NCI-H748 (cell line): ENCODE results near the gene EPDR1.
A peak's percentile ranks its signal among the peaks of the same experiment; 100 is the strongest.

Experiments
- DNase-seq: peaks from one replicate; lab custom pipeline; 2025; ENCODE audit not compliant: unreplicated experiment; lab: John Stamatoyannopoulos, UW

Gene EPDR1

DNA sequence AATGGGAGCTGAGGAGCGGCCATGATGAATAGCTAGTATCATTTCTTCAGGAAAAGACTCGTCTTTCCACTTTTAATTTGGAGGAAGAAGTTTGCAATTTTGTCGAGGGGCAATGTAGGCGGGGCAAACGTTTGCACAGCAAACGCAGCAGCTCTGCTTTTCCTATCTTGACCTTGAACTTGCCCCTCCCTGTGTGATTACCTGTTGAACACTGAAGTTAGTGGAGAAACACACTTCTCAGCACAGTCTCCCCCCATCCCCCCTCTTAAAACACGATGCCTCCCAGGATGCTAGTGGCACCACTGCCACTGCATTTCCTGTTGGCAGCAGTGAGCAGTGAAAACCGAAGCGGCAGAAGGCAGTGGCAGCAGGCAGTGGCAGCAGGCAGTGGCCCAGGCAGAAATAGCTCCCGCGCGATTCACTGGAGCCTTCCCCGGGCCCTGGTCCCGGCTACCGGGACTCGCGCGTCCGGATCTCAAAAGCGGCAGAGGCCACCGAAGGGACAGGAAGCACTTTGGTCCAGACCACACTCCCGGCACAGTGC, at the start of gene EPDR1:
EPDR1 (plus strand) TSS at position 336 of the 544 bp plus-strand sequence. CDS start 300 bp downstream, outside the sequence.
- peak; percentile 46 for DNase-seq

DNA sequence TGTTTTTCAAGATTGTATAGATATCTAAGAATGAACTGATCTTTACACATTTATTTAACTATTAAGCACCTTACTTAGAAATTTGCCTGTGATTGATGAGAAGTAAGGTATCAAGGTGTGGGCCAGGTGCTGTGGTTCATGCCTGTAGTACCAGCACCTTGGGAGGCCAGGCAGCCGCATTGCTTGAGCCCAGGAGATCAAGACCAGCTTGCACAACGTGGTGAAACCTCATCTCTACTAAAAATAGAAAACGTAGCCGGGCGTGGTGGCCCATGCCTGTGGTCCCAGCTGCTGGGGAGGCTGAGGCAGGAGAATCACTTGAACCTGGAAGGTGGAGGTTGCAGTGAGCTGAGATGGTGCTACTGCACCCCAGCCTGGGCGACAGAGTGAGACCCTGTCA, 38.4 kb upstream of the EPDR1 start:
- DNase-seq = no peak

DNA sequence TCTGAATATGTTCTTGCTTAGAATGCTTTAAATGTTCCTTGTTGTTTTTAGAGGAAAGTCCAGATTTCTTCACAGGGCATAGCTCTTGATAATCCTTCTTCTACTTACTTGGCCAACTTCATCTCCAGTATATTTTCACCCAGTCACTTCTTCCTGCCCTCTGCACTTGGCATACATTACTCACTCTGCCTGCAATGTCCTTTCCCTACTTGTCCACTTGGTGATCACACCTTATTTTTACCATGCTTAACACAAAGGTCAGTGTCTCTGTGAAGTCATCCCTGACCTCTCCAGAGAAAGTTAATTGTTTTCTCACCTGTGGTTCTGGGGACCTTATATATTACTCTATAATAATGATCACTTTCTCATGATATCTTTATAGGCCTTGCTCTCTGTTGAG, 27.1 kb upstream of the EPDR1 start:
- no peak for DNase-seq

DNA sequence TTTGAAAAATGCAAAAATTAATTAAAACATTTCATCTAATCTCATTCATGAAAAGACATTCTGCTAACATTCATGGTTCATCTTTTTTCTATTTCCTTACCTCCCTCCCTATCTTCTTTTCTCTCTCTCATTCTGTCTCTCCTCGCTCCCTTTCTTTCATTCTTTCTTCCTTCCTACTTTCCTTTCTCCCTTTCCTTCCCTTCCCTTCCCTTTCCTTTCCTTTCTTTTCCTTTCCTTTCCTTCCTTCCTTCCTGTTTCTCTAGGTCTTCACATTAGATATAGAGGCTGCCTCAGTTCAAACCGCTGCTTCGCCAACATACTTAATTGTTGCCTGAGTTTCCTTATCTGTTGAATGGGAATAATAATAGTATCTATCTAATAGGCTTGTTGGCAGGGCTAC, 25.8 kb upstream of the EPDR1 start:
- DNase-seq = no peak

DNA sequence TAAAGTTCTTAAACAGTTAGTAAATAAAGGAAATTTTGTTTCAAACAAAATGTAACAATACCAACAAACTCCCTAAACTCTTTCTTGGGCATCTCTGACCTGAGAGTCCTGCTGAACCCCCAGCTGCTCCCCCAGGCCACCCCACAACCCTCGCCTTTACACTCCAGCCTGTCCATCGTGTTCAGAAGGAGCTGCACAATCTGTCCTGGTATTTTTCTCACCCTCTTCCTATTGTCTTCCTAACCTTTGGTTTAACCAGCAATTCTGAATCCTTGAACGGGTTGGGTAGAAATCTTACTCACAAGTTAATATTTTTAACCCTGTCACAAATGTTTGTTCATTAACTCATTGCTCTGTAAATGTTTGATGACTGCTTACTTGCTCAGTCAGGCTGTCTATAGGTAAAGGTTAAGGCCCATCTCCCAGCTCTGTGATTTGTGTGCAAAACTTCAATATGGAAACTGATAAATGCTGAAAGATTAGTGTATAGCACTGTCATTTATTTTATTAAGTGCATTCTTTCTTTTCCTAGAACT, 20.7 kb upstream of the EPDR1 start:
- DNase-seq = no peak

DNA sequence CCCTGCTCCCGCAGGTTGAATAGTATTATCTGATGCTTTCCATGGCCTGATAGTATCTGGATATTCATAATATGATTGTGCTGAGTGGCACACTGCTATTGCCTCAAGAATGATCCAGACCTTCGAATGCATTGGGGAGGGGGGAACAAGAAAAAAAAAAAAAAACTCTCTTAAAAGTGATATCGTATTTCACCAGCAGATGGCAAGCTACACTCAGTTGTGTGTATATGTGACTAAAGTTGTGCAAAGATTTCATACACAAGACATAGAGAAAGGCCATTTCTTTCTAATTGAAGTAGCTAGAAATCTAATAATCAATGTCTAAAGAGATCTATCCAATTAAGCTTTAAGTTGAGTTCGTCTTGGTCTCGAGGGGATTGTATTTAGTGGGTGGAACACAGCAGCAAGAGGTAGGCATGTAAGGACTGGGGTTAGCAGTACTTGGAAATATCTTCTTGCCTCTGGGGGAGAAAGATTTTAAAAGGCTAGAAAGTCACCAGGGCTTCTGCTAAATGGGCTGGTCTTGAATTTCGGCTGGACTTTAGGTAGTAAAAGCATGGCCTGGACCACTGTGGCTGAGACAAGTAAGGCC, 19.1 kb upstream of the EPDR1 start:
- DNase-seq = peak; percentile 5

DNA sequence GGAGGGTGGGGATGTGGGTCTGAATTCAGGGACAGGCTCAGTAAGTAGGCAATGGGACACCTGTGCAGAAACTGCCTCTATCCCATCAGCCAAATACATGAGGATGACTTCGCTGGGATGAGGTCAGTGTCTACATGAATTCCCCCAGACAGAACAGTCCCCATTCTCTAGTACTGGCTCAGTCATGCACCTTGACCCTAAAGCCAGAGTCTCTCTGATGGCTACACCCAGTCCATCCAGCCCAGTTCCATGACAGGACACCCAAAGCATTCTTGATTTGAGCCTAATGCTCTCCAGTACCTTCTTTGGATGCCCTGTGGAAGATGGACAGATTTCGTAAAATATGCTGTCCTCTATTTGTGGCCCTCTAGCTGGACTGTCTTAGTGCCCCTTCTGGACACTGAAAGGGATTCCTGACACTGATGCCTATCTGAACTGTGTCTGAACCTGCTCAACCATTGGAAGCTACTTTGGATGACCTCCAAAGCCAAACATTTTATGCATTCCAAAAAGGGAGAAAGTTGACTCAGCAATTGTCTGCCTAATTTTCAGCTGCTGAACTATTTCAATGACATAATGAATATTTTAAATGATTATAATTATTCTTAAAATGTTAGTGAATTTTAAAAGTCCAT, 18.4 kb upstream of the EPDR1 start:
- DNase-seq = no peak

DNA sequence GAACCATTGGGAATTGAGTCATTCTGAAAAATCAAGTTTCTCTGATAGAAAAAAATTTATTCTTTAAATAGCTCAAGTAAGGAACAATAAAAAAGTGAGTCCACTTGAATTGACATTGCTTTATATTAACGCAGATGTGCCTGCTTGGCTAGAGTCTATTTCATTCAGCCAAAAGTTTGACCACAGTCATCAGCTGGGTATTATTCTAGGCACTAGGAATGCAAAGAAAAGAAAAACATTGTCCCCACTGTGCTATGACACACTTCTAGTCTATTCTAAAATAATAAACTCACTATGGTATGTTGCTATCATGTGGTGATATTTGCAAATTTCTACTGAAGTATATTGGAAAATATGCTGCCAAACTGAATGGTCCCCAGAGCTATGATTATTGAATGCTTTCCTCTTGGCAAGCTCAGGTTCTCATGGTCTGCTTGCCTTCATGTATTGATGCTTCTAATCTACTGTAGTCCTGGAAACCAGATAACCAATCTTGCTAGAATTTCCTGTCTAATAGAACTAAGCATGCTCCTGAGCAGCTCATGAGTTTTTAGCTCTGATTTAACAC, 12.1 kb upstream of the EPDR1 start:
- no peak for DNase-seq

DNA sequence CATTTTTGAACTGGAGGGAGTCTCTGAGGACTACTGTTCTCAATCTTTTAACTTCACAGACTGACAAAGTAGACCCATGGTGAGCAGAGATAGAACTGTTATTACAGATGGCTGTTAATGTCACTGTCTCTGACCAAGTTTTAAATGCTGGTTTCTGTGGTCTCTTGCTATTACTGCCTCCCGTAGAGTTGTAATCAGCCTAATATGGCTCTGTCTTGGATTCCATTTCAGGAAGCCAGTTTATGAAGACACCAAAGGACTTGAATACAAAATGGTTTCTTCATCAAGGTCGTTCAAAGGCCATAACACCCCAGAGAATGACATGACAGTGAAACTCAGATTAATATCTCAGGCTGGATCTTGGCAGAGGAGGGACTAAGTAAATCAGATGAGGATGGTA, 7.7 kb upstream of the EPDR1 start:
- DNase-seq = no peak

DNA sequence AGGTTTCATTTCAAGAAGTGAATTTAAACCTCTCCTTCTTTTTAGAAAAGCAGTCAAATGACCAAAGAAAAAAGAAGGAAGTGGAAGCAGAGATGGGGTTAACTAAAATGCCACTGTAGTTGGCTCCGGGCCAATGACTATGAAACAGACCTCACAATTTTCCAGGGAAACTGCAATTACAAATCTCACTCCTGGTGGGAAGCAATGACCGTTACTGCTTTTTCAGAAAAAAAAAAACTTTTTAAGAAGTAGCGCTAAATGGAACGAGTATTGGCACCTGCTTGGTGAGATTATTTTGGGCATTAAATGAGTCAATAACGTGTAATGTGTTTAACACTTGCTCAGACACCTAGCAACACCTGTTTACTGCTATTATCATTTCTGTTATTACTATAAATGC, 5.0 kb upstream of the EPDR1 start:
- no peak for DNase-seq

DNA sequence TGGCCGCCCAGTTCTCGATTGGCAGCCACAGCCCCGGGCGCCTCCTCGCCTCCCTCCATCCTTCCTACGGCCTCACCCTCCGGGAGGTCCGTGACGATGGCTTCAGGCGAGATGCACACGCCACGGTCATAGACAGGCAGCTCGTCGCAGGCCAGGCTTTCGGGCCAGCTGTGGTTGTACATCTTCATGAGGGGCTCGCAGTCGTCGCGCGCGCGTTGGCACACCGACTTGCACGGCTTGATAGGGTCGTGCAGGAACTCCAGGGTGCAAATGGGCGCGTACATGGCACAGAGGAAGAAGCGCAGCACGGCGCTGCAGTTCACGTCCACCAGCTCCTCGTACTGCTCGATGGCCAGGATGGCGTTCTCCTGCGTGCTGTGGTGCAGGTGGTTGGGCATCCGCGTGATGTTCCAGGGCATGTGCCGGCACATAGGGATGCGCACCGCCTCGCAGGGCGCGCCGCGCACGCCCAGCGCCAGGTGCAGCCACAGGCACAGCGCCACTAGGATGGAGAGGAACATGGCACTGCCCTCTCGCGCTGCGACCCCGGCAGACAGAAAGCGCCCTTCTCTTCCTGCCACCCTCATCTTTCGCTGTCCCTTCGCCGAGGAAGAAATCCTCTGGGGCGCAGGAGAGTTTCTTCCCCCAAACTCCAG, 4.3 kb upstream of the EPDR1 start:
- DNase-seq = peak; percentile 44

DNA sequence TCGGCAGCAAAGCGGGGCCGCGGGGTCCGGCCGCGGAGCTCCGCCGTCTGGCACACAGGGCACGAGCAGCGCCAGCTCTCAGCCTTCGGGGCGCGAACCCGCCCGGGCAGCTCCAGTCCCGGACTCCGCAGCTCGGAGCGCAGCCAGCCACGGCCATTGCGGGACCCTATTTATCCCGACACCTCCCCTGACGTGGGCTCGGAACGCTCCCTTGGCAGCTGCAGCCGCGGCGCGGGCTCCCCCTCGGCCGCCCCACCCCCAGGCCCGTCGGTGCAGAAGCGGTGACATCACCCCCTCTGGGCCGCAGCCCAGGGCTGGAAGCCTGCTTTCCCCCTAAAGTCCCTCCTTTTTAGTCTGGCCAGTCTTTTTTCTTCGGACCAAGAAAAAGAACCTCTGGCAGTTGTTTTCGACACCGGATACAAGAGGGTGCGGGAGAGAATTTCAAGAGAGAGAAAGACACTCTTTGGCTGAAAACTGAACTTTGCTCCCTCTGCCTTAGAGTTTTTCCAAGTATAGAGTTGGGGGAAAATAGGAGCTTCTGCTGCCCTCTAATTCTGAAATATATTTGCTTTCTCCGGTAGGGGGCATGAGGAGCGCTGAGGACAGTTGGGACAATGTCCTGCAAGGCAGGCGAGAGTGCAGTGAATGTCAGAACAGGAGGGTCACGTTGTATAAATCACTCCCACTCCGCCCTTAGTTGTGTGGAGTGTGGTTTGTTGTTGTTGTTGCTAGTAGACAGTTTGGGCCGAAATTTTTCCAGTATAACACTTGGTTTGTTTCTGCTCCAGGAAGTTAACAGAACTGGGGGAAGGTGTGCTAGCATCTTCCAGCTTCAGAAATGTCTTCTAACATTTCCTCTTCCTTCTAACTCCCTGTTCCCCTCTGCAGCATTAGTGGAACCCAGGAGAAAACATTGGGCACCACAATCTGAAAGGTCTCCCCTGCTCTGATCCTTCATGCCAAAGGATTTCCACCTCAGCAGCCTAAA, 3.5 kb upstream of the EPDR1 start, which contains the start of gene SFRP4:
SFRP4 (minus strand) TSS at position 145 of the 988 bp plus-strand sequence. CDS start 280 bp downstream, outside the sequence.
- DNase-seq = peak; percentile 53

DNA sequence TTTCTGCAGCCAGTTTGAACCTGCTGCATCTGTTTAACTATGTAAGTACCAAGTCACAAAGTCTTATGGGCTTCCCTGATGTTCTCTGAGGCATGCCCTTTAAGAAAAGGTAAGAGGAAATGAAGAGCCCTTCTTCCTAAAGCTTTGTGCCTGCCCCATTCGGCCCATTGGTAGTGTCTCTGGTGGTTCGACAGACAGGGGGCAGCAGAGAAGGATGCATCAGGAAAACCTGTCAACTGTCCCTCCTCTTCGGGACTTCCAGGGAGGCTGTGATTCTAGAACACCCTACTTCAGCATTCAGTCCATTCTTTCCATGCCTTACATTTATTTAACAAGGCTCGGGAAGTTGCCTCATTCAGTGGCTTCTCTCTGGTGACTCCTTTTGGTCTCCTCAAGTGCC, 1.9 kb upstream of the EPDR1 start:
- no peak for DNase-seq

DNA sequence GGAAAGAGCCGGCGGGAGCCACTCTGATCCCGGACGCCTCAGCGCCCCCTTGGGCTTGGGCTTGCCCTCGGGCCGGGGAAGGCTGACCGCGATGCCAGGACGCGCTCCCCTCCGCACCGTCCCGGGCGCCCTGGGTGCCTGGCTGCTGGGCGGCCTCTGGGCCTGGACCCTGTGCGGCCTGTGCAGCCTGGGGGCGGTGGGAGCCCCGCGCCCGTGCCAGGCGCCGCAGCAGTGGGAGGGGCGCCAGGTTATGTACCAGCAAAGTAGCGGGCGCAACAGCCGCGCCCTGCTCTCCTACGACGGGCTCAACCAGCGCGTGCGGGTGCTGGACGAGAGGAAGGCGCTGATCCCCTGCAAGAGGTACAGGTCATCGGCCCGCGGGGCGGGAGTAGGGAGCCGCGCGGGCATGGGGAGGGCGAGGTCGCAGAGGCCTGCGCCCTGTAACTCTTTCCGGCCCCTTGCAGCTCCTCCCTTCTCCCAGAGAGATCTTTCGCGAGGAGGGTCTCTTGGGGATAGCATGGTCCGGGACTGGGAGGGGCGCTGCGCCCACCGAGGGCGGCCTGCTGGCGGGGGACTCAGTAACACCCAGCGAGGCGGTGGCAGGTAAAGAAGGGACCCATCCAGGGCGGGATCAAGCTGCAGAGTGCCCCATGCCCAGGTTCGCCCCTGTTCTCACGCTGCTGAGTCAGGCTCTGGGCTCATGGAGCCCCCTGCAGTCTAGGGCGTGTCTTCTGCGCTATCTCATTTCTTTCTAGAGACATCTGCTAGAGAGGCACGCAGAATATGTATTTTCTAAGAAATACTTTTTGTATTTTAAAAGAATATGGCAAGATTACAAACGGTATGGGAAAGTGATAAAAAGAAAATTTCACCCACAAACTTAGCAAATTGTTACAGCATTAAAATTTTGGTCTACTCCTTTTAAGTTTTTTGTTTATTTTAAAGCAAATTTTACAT, 687 bp downstream of the EPDR1 start:
- DNase-seq = peak; percentile 46

DNA sequence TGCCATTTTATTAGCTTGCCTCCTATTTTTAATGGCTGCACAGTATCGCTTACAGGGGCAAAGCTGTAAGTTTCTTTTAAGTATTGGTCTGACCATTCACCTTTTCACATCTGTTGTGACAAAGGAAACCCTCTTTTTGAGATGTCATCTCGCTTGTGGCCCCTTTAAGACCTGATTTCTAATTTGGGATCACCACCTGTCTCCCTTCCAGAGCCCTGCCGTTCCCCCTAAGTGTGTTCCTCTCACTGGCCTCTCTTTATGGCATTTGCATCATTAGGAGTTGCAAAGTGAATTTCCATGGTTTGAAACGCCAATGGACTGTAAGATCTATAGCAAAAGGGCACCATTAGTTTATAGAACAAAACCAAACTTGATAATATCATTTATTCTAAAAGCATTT, 1.4 kb downstream of the EPDR1 start:
- DNase-seq = no peak

DNA sequence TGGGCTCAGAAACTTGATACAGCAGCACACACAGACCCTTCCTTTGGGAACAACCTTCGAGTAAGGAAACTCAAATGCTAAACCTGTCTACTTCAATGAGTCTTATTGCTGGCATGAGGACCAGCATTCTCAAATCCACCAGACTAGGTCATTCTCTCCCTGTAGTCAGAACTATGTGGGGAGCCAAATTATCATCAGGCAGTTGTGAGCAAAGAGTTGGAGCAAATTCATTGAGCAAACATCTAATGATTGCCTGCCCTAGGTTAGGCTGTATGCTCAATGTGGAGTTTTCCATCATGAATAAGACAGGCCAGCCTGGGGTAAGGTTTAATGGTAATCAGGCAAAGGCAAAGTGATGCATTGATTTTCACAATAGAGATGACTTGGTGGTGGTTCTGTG, 3.6 kb downstream of the EPDR1 start:
- DNase-seq = no peak

DNA sequence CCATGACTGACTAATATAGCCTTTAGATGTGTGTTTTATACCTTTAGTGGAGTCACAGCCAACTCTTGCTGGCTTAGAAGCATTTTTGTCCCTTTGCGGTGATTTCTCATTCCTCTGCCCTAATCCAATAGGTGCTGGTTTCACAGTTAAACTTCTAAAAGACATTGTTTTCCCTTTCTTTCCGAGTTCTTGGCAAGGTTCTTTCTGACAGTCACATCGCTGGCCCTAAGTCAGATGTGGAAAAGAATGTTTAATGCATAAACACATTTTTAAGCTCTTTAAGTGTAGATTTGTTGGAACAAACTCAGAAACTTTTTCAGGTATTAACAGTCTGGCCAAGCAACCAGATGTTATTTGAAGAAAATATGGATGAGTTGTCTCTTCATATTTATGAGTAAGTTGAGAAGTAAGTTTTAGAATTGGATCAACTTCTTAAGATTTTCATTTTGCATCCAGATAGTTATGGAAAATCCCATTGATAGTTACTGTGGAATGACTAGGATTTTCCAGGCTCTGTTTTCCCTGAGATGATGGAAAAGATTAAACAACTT, 4.1 kb downstream of the EPDR1 start:
- no peak for DNase-seq

DNA sequence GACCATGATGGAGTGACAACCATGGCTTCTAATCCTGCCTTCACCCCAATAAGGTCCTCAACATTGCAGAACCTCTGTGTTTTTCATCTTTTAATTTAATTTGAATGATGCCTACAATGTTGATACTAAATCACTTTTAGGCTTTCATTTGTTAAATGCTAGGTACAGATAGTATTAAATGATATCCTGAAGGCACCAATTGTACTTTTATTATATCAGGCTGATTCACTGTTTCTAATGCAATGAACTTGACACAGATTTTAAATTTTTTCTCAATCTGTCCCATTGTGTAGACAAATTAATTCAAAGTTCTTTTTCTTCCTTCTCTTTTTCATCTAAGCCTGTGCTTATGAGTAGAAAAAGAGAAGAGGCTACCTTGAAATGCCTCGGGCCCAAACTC, 5.2 kb downstream of the EPDR1 start:
- DNase-seq = no peak
